HG02763 (cell line): ENCODE results near the gene ZDHHC4.
A peak's percentile ranks its signal among the peaks of the same experiment; 100 is the strongest.
"Not testable (repeated sequence)": the region's sequence is repeated elsewhere in the genome, so short reads cannot be mapped to it uniquely, and the experiment has no call there.

Experiments
- ATAC-seq: cut with Tn5 transposase; IDR thresholded peaks from one replicate; pipeline ENCODE4 v1.9.1; 2021; ENCODE audit warnings: mild to moderate bottlenecking, moderate library complexity; ENCODE audit not compliant: unreplicated experiment

Gene ZDHHC4

GRCh38 chr7:6631605-6632004 lies 54.4 kb downstream of the ZDHHC4 start:
- no peak for ATAC-seq

- ATAC-seq: no peak
Observed at GRCh38 chr7:6634021-6634420, 56.8 kb downstream of the ZDHHC4 start.

GRCh38 chr7:6634971-6635370 lies 57.7 kb downstream of the ZDHHC4 start:
- ATAC-seq: not testable (repeated sequence)

- ATAC-seq: peak; percentile 74
Observed at GRCh38 chr7:6636741-6637543, 59.7 kb downstream of the ZDHHC4 start, which contains the start of gene ZNF316. Gene ZNF316, plus strand, starts transcription at chr7:6637318. Its CDS starts 5,092 bp downstream, at chr7:6642410.

GRCh38 chr7:6637544-6638229 lies 60.4 kb downstream of the ZDHHC4 start:
- peak; percentile 75 for ATAC-seq
